Keratinocyte (primary cell): ENCODE data around the gene PDE6D. TPM values are rescaled to one million over a fixed set of nuclear protein-coding genes. Genes with fewer than 3 reads are reported as not detected.

ENCODE experiments used
- DNase-seq: peaks from one replicate; pipeline ENCODE4 v3.0.0-alpha.2; 2011; ENCODE audit warnings: low read depth, missing footprints, low spot score
- FAIRE-seq: peaks from 2 replicates; lab custom pipeline; 2011; peaks lifted over from hg19 to GRCh38; lab: Jason Lieb, UNC
- H2AFZ ChIP-seq: 2 replicates; pipeline ENCODE4 v1.6.0; 2012; ENCODE audit warnings: low read length, control low read depth, inconsistent platforms; ENCODE audit not compliant: control insufficient read depth
- H3K27ac ChIP-seq: 2 replicates; pipeline ENCODE4 v1.5.1; 2011; ENCODE audit warnings: low read length; ENCODE audit not compliant: control insufficient read depth, insufficient read depth
- H3K27me3 ChIP-seq: 3 replicates; pipeline ENCODE4 v1.6.0; 2011; ENCODE audit warnings: low read length; ENCODE audit not compliant: control insufficient read depth, insufficient read depth; ENCODE audit errors: extremely low read depth
- H3K36me3 ChIP-seq, 2 experiments: 2 replicates in 1 of 2; 3 replicates in 1 of 2; pipeline ENCODE4 v1.5.1; 2011; ENCODE audit warnings: low read length in 2 of 2, mild to moderate bottlenecking in 1 of 2; ENCODE audit not compliant: control insufficient read depth in 2 of 2, insufficient read depth in 2 of 2; ENCODE audit errors: extremely low read depth in 1 of 2
- H3K4me1 ChIP-seq: 3 replicates; pipeline ENCODE4 v1.5.1; 2011; ENCODE audit warnings: low read length; ENCODE audit not compliant: control insufficient read depth, insufficient read depth; ENCODE audit errors: extremely low read depth
- H3K4me2 ChIP-seq: 3 replicates; pipeline ENCODE4 v1.6.0; 2011; ENCODE audit warnings: low read depth, low read length; ENCODE audit not compliant: control insufficient read depth, insufficient read depth; ENCODE audit errors: extremely low read depth
- H3K4me3 ChIP-seq, 3 experiments: fragments of 200-600 bp in 1 of 3; sonication (generic) in 1 of 3; 2 replicates in 2 of 3; 3 replicates in 1 of 3; pipeline ENCODE4 v1.5.1; 2011 to 2016; ENCODE audit warnings: low read length in 3 of 3, mild to moderate bottlenecking in 3 of 3, control low read depth in 2 of 3, inconsistent platforms in 1 of 3, low read depth in 1 of 3, mixed read lengths in 1 of 3, mixed run types in 1 of 3, moderate library complexity in 1 of 3; ENCODE audit not compliant: control insufficient read depth in 2 of 3, insufficient read depth in 2 of 3; ENCODE audit errors: extremely low read depth in 1 of 3
- H3K79me2 ChIP-seq: 2 replicates; pipeline ENCODE4 v1.6.0; 2012; ENCODE audit warnings: low read length; ENCODE audit not compliant: control insufficient read depth, insufficient read depth
- H3K9ac ChIP-seq: 3 replicates; pipeline ENCODE4 v1.6.0; 2011; ENCODE audit warnings: low read length; ENCODE audit not compliant: control insufficient read depth, insufficient read depth; ENCODE audit errors: extremely low read depth
- H3K9me1 ChIP-seq: 3 replicates; pipeline ENCODE4 v1.6.0; 2011; ENCODE audit warnings: low read length; ENCODE audit not compliant: control insufficient read depth, insufficient read depth; ENCODE audit errors: extremely low read depth
- H3K9me3 ChIP-seq: 2 replicates; pipeline ENCODE4 v1.5.1; 2012; ENCODE audit warnings: low read depth, low read length; ENCODE audit not compliant: control insufficient read depth
- H4K20me1 ChIP-seq: 3 replicates; pipeline ENCODE4 v1.6.0; 2011; ENCODE audit warnings: low read length; ENCODE audit not compliant: control insufficient read depth, insufficient read depth; ENCODE audit errors: extremely low read depth
- EZH2 ChIP-seq: IDR thresholded peaks from one replicate; pipeline ENCODE4 v1.6.1; 2012; ENCODE audit warnings: inconsistent platforms, mild to moderate bottlenecking, low read length, moderate library complexity
- dilution Hi-C: fragments of 300-500 bp; cut with MboI; formaldehyde crosslinking; loops from one replicate; pipeline ENCODE4 v1.7.0; 2020; ENCODE audit warnings: low sequenced_read_pairs; ENCODE audit not compliant: extremely low pct_ligation_motif_present
- polyA plus RNA-seq, 5 experiments: library from polyadenylated mRNA; depleted of rRNA in 3 of 5; stranded (reverse) in 3 of 5; stranded (forward) in 1 of 5; unstranded in 1 of 5; fragments of >200 nt; gene quantifications; 1 replicate in 1 of 5; 2 replicates in 3 of 5; 3 replicates in 1 of 5; pipeline versions ENCODE4 v1.2.1 to v1.2.3, GENCODE V29; 2011 to 2012; ENCODE audit warnings: missing spikeins in 2 of 5, low read depth in 1 of 5, low replicate concordance in 1 of 5
- TF ChIP-seq, protein P1 (sequence below), 3 experiments: IDR thresholded peaks in 1 of 3; conservative IDR thresholded peaks in 1 of 3; optimal IDR thresholded peaks in 1 of 3; 2 replicates in 2 of 3; 3 replicates in 1 of 3; pipeline versions ENCODE3 to v1.5.1; 2011; ENCODE audit warnings: low read length in 3 of 3, mild to moderate bottlenecking in 3 of 3, moderate library complexity in 2 of 3, control low read depth in 1 of 3, inconsistent platforms in 1 of 3; ENCODE audit not compliant: insufficient read depth in 2 of 3; ENCODE audit errors: extremely low read depth in 1 of 3

PDE6D gene
- polyA plus RNA-seq, 1 donor (not counting 4 experiments of a cell fraction or from before 2014, with no cell fraction given) = 31.6 TPM

DNA sequence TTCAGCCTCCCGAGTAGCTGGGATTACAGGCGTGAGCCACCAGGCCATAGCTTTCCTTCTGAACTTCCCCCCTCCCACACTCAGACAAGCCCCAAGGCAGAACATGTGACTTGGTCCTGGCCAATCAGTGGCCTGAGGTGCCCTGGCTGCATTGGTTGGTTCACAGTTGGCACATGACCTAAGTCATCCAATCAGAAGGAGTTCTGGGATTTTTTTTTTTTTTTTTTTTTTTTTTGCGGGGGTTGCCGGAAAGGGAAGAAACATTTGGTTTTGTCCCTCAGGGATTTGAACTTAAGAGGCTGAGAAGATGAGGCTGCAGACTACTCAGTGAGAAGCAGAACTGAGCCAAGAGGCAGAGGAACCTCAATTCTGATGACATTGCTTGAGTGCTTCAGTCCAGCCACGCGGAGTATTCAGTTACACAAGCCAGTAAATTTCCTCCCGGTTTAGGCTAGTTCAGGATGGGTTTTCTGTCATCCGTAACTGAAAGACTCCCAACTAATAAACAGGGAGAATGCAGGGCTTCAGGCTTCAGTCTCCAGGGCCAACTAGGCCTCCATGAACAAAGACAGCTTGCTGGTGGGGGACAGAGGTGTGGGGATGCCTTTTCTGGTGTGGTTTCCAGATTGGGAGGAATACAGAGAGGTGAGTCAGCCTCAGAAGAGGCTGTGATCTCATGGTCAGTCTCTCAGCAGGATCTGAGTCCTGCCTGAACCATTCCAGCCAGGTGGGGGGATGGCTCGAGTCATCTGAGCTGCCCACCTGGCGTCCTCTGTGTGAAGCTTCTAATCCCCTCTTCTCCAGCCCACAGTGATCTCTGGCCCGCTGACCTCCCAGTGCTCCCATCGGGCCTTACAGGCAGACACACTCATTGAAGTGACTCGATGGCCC, 63.6 kb downstream of the PDE6D start:
- H3K27ac ChIP-seq = no peak overlapping the region
- no peak for DNase-seq
- no peak for FAIRE-seq
- H3K4me3 ChIP-seq = no peak overlapping the region
- no peak overlapping the region for H2AFZ ChIP-seq
- H3K9ac ChIP-seq = no peak overlapping the region
- TF ChIP-seq EZH2 = no peak
- TF ChIP-seq, protein P1, sequence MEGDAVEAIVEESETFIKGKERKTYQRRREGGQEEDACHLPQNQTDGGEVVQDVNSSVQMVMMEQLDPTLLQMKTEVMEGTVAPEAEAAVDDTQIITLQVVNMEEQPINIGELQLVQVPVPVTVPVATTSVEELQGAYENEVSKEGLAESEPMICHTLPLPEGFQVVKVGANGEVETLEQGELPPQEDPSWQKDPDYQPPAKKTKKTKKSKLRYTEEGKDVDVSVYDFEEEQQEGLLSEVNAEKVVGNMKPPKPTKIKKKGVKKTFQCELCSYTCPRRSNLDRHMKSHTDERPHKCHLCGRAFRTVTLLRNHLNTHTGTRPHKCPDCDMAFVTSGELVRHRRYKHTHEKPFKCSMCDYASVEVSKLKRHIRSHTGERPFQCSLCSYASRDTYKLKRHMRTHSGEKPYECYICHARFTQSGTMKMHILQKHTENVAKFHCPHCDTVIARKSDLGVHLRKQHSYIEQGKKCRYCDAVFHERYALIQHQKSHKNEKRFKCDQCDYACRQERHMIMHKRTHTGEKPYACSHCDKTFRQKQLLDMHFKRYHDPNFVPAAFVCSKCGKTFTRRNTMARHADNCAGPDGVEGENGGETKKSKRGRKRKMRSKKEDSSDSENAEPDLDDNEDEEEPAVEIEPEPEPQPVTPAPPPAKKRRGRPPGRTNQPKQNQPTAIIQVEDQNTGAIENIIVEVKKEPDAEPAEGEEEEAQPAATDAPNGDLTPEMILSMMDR (optimal IDR thresholded peaks at IDR 0.05 in 1 of 3, IDR thresholded peaks at IDR 0.05 in 1 of 3, conservative IDR thresholded peaks at IDR 0.05 in 1 of 3; ENCODE audit: extremely low read depth in 1 of 3, insufficient read depth in 2 of 3, low read length in 3 of 3) = no peak
- no peaks in the 10 kb centered on the region for H3K9me1 ChIP-seq
- H3K4me1 ChIP-seq = peaks cover 4% of the 10 kb centered on the region
- no peaks in the 10 kb centered on the region for H3K27me3 ChIP-seq
- no peak overlapping the region for H3K4me2 ChIP-seq
- peaks cover under 1% of the 10 kb centered on the region for H3K79me2 ChIP-seq
- H3K9me3 ChIP-seq = no peaks in the 10 kb centered on the region
- H3K36me3 ChIP-seq = peaks cover under 1 to 3% of the 10 kb centered on the region in 2 experiments
- dilution Hi-C loops = no loop called here
- H4K20me1 ChIP-seq = peaks cover 12% of the 10 kb centered on the region

DNA sequence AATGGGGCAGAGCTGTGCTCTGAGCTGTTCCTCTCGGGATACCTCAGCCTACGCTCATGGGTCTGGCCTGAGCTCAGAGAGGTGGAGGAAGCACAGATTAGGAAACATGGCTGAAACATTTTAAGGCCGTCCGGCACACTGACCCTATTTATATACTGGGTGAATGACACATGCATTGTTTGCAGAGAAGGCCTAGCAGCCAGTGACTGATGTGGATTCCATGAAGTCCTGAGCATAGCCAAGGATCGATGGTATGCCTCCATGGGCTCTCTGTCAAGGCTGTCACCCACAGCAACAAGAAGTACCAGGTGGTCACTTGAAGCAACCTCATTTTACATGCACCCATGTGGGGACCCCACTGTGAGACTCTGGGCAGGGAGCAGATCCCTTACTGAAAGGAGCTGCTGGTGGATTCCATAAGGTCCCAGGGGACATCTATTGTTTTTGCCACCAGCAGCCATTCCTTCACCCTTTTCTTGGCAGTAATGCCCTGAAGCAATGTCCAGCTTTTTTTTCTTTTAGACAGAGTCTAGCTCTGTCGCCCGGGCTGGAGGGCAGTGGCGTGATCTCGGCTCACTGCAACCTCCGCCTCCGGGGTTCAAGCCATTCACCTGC, 64.3 kb downstream of the PDE6D start:
- H3K9me1 ChIP-seq = no peaks in the 10 kb centered on the region
- H3K9ac ChIP-seq = no peak overlapping the region
- H4K20me1 ChIP-seq = peaks cover 18% of the 10 kb centered on the region
- DNase-seq = no peak
- H3K9me3 ChIP-seq = no peaks in the 10 kb centered on the region
- no peak overlapping the region for H3K4me3 ChIP-seq
- no peak overlapping the region for H3K4me2 ChIP-seq
- no peaks in the 10 kb centered on the region for H3K27me3 ChIP-seq
- TF ChIP-seq EZH2 = no peak
- TF ChIP-seq, protein P1 (optimal IDR thresholded peaks at IDR 0.05 in 1 of 3, IDR thresholded peaks at IDR 0.05 in 1 of 3, conservative IDR thresholded peaks at IDR 0.05 in 1 of 3; ENCODE audit: extremely low read depth in 1 of 3, insufficient read depth in 2 of 3, low read length in 3 of 3) = no peak
- FAIRE-seq = no peak
- H2AFZ ChIP-seq = no peak overlapping the region
- H3K27ac ChIP-seq = no peak overlapping the region
- peaks cover 8 to 10% of the 10 kb centered on the region in 2 experiments for H3K36me3 ChIP-seq
- H3K4me1 ChIP-seq = peaks cover 9% of the 10 kb centered on the region
- dilution Hi-C loops = no loop called here
- peaks cover 8% of the 10 kb centered on the region for H3K79me2 ChIP-seq
